ENCODE results near the gene DNAJC18.

DNA sequence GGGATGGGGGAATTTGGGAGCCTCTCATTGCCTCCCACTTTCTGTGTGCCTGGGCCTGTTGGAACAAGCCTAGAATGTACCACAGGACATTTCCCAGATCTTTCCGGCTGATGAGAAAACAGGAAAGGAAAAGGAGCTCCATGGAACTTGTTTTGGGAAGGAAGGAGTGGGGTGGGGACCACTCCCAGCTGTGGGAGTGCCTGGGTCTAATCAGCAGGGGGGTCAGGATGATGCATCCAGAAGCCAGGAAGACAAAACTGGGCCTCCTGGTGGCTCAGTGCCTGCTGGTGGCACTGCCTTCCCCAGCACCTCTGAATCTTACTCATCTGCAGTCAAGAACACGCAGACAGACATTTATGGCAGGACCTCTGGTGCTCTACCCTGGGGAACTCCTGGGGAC is 34.2 kb upstream of the DNAJC18 start:
- TF ChIP-seq ZNF2 (tag by site-specific recombination; IDR thresholded peaks at IDR 0.05) (no peak), REST (tag by site-specific recombination; IDR thresholded peaks at IDR 0.05) (no peak), CTCF (tag by site-specific recombination; IDR thresholded peaks at IDR 0.05) (no peak), ZNF473 (tag by site-specific recombination; IDR thresholded peaks at IDR 0.05) (no peak), MYNN (tag by site-specific recombination; IDR thresholded peaks at IDR 0.05; ENCODE audit: borderline replicate concordance) (no peak)
- TF ChIP-seq, protein P1, sequence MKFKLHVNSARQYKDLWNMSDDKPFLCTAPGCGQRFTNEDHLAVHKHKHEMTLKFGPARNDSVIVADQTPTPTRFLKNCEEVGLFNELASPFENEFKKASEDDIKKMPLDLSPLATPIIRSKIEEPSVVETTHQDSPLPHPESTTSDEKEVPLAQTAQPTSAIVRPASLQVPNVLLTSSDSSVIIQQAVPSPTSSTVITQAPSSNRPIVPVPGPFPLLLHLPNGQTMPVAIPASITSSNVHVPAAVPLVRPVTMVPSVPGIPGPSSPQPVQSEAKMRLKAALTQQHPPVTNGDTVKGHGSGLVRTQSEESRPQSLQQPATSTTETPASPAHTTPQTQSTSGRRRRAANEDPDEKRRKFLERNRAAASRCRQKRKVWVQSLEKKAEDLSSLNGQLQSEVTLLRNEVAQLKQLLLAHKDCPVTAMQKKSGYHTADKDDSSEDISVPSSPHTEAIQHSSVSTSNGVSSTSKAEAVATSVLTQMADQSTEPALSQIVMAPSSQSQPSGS (tag by site-specific recombination; IDR thresholded peaks at IDR 0.05; ENCODE audit: low read depth): no peak

Data from HEK293 (cell line).